Gastrocnemius medialis (tissue), 4 donors: ENCODE results near the gene CDK5RAP1.

ENCODE experiments used
- CTCF ChIP-seq, 5 experiments: fragments of 450-650 bp in 3 of 5; fragments of 200-600 bp in 2 of 5; sonication (generic) in 2 of 5; IDR thresholded peaks in 4 of 5; conservative IDR thresholded peaks in 1 of 5; 1 replicate in 4 of 5; 2 replicates in 1 of 5; pipeline ENCODE4 v1.5.1; 2016 to 2019; ENCODE audit warnings: antibody characterized with exemption in 5 of 5, mild to moderate bottlenecking in 3 of 5, moderate library complexity in 3 of 5
- POLR2A ChIP-seq, 2 donors: fragments of 450-650 bp; IDR thresholded peaks; one replicate each; pipeline ENCODE4 v1.6.1; 2017; ENCODE audit warnings: antibody characterized with exemption in 2 of 2, mild to moderate bottlenecking in 2 of 2, moderate library complexity in 2 of 2

GRCh38 chr20:33423141-33423834 is 22.0 kb upstream of the CDK5RAP1 start:
- no peak for TF ChIP-seq CTCF (IDR thresholded peaks at IDR 0.05 in 4 of 5, conservative IDR thresholded peaks at IDR 0.05 in 1 of 5)
- peak; percentile 33 to 52 for TF ChIP-seq POLR2A (IDR thresholded peaks at IDR 0.05)
